Fibroblast of lung (primary cell): ENCODE data around the gene C21orf91. TPM values are rescaled to one million over a fixed set of nuclear protein-coding genes. Genes with fewer than 3 reads are reported as not detected.

Experiments used
- DNase-seq, 2 donors: peaks; one replicate each; pipeline versions ENCODE4 v3.0.0 to v3.0.0-alpha.2; 2010; ENCODE audit warnings: low read depth in 2 of 2
- H2AFZ ChIP-seq: 2 replicates; pipeline ENCODE4 v1.5.1; 2012; ENCODE audit warnings: low read length, control low read depth, inconsistent platforms
- H3K27ac ChIP-seq: 2 replicates; pipeline ENCODE4 v1.5.1; 2011; ENCODE audit warnings: low read length, control low read depth; ENCODE audit not compliant: insufficient read depth
- H3K27me3 ChIP-seq: 2 replicates; pipeline ENCODE4 v1.5.1; 2011; ENCODE audit warnings: mild to moderate bottlenecking, low read length; ENCODE audit not compliant: control insufficient read depth, insufficient read depth
- H3K36me3 ChIP-seq: 2 replicates; pipeline ENCODE4 v1.5.1; 2011; ENCODE audit warnings: low read length; ENCODE audit not compliant: control insufficient read depth, insufficient read depth
- H3K4me1 ChIP-seq: 2 replicates; pipeline ENCODE4 v1.5.1; 2011; ENCODE audit warnings: low read length; ENCODE audit not compliant: control insufficient read depth, insufficient read depth; ENCODE audit errors: extremely low read depth
- H3K4me2 ChIP-seq: 2 replicates; pipeline ENCODE4 v1.5.1; 2011; ENCODE audit warnings: low read length, control low read depth; ENCODE audit not compliant: insufficient read depth; ENCODE audit errors: extremely low read depth
- H3K4me3 ChIP-seq, 4 experiments: fragments of 200-600 bp in 1 of 4; sonication (generic) in 1 of 4; replicated peaks in 1 of 4; 2 replicates each; pipeline ENCODE4 v1.5.1; 2011 to 2016; ENCODE audit warnings: low read length in 4 of 4, low read depth in 3 of 4, mild to moderate bottlenecking in 3 of 4, control low read depth in 2 of 4, inconsistent platforms in 1 of 4, mixed read lengths in 1 of 4; ENCODE audit not compliant: insufficient read depth in 1 of 4; ENCODE audit errors: control extremely low read depth in 1 of 4
- H3K79me2 ChIP-seq: 2 replicates; pipeline ENCODE4 v1.5.1; 2012; ENCODE audit warnings: mild to moderate bottlenecking, low read length, inconsistent platforms; ENCODE audit not compliant: control insufficient read depth, insufficient read depth
- H3K9ac ChIP-seq: 2 replicates; pipeline ENCODE4 v1.5.1; 2011; ENCODE audit warnings: mild to moderate bottlenecking, low read length, control low read depth; ENCODE audit not compliant: insufficient read depth
- H3K9me3 ChIP-seq: 2 replicates; pipeline ENCODE4 v1.5.1; 2012; ENCODE audit warnings: low read depth, low read length; ENCODE audit not compliant: control insufficient read depth, insufficient read depth
- H4K20me1 ChIP-seq: 2 replicates; pipeline ENCODE4 v1.5.1; 2011; ENCODE audit warnings: low read length; ENCODE audit not compliant: control insufficient read depth, insufficient read depth; ENCODE audit errors: extremely low read depth
- EZH2 ChIP-seq: IDR thresholded peaks from 2 replicates; pipeline ENCODE4 v1.5.1; 2012; ENCODE audit warnings: low read length, control low read depth, mild to moderate bottlenecking; ENCODE audit errors: missing control alignments
- polyA plus RNA-seq, 2 donors: library from polyadenylated mRNA; depleted of rRNA in 1 of 2; stranded (reverse) in 1 of 2; unstranded in 1 of 2; fragments of >200 nt; gene quantifications; 2 replicates each; pipeline ENCODE4 v1.2.1, GENCODE V29; 2011 to 2012; ENCODE audit warnings: missing spikeins in 1 of 2
- total RNA-seq: library from RNA; depleted of rRNA; stranded (reverse); fragments of >200 nt; gene quantifications from 2 replicates; pipeline ENCODE4 v1.2.1, GENCODE V29; 2014
- TF ChIP-seq, protein P1 (sequence below), 2 donors: IDR thresholded peaks in 1 of 2; conservative IDR thresholded peaks in 1 of 2; 1 replicate in 1 of 2; 2 replicates in 1 of 2; pipeline ENCODE4 v1.5.1; 2011 to 2012; ENCODE audit warnings: low read length in 2 of 2, control low read depth in 1 of 2, inconsistent platforms in 1 of 2, low read depth in 1 of 2, mild to moderate bottlenecking in 1 of 2

The C21orf91 gene
- total and polyA plus RNA-seq, 2 donors (not counting 1 experiment from before 2014, with no cell fraction given) = 11.0 to 13.9 TPM

DNA sequence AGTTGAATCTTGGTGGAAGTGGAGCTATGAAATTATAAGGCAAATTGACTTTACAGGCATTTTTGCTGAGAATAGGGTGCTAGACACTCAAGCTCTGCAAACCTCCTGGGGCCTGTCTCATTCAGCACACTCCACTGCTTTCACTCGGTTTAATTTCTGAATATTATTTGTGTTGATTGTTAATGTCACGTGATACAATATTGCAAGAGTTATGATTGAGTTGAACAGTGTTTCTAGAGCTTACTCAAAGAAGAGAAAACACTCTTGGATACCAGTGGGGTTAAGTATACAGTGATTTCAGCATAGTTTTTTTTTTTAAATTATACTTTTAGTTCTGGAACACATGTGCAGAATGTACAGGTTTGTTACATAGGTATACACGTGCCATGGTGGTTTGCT lies 49.7 kb downstream of the C21orf91 start:
- TF ChIP-seq, protein P1, sequence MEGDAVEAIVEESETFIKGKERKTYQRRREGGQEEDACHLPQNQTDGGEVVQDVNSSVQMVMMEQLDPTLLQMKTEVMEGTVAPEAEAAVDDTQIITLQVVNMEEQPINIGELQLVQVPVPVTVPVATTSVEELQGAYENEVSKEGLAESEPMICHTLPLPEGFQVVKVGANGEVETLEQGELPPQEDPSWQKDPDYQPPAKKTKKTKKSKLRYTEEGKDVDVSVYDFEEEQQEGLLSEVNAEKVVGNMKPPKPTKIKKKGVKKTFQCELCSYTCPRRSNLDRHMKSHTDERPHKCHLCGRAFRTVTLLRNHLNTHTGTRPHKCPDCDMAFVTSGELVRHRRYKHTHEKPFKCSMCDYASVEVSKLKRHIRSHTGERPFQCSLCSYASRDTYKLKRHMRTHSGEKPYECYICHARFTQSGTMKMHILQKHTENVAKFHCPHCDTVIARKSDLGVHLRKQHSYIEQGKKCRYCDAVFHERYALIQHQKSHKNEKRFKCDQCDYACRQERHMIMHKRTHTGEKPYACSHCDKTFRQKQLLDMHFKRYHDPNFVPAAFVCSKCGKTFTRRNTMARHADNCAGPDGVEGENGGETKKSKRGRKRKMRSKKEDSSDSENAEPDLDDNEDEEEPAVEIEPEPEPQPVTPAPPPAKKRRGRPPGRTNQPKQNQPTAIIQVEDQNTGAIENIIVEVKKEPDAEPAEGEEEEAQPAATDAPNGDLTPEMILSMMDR (conservative IDR thresholded peaks at IDR 0.05 in 1 of 2, IDR thresholded peaks at IDR 0.05 in 1 of 2; ENCODE audit: low read depth in 1 of 2, low read length in 2 of 2) = no peak
- no peak for TF ChIP-seq EZH2
- Histone ChIP-seq H3K9me3 (no peaks in the 10 kb centered on the region), H3K4me2 (no peak overlapping the region), H3K27ac (no peak overlapping the region), H3K4me1 (no peaks in the 10 kb centered on the region), H4K20me1 (no peaks in the 10 kb centered on the region), H3K27me3 (no peaks in the 10 kb centered on the region), H3K4me3 (no peak overlapping the region), H3K9ac (no peak overlapping the region), H3K36me3 (no peaks in the 10 kb centered on the region), H3K79me2 (no peaks in the 10 kb centered on the region), H2AFZ (no peak overlapping the region)
- no peak for DNase-seq

DNA sequence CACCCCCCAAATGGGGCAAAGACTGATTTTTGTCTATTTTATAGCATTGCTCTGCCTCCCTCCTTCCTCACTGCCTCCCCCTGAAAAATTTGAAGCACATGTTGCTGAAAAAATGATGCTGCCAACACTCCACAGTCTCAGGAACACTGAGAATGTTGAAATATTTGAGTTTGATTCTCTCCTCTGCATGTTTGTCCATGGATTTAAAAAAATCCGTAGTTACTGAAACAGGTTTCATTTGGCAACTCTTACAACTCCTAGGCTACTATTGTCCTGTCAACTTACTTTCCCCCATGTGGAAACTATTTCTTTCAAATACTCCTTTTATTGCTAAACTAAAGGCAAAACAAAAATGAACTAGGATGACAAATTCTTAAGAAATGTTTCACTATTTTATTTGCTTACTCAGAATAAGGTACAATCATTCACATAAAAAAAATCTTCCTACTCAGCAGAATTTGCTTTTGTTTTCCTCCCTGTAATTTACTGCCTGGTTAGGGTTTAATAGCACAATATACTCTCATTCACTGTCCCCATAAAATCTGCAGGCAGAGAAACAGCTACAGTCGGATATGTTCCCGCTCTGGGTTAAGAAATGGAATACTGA lies 50.2 kb downstream of the C21orf91 start:
- no peaks in the 10 kb centered on the region for H3K27me3 ChIP-seq
- H3K27ac ChIP-seq = no peak overlapping the region
- no peaks in the 10 kb centered on the region for H3K4me1 ChIP-seq
- H2AFZ ChIP-seq = no peak overlapping the region
- no peaks in the 10 kb centered on the region for H3K36me3 ChIP-seq
- no peaks in the 10 kb centered on the region for H3K79me2 ChIP-seq
- no peak overlapping the region for H3K4me3 ChIP-seq
- H3K9ac ChIP-seq = no peak overlapping the region
- no peak overlapping the region for H3K4me2 ChIP-seq
- H3K9me3 ChIP-seq = no peaks in the 10 kb centered on the region
- TF ChIP-seq, protein P1 (conservative IDR thresholded peaks at IDR 0.05 in 1 of 2, IDR thresholded peaks at IDR 0.05 in 1 of 2; ENCODE audit: low read depth in 1 of 2, low read length in 2 of 2) = no peak
- TF ChIP-seq EZH2 = no peak
- no peak for DNase-seq
- H4K20me1 ChIP-seq = no peaks in the 10 kb centered on the region

DNA sequence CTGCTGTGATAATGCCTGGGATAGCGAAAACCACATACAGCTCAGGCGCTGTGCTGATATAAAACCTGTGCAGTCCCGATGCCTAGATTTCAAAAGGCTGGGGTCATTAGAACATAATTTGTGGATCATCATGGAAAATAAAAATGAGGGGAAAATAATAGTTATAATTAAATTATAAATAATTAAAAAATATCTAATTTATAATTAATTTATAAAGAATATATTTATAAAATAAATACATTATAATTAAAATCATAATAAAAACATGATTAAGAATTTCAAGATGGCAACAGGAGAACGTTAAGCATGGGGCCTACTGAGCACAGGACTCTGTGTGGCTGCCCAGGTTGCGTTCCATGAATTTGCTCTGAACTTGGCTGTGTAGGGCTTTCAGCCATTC lies 53.9 kb downstream of the C21orf91 start:
- H3K36me3 ChIP-seq = no peaks in the 10 kb centered on the region
- no peaks in the 10 kb centered on the region for H4K20me1 ChIP-seq
- H3K27me3 ChIP-seq = no peaks in the 10 kb centered on the region
- no peak overlapping the region for H3K4me3 ChIP-seq
- TF ChIP-seq, protein P1 (conservative IDR thresholded peaks at IDR 0.05 in 1 of 2, IDR thresholded peaks at IDR 0.05 in 1 of 2; ENCODE audit: low read depth in 1 of 2, low read length in 2 of 2) = no peak
- no peak for TF ChIP-seq EZH2
- no peaks in the 10 kb centered on the region for H3K9me3 ChIP-seq
- no peaks in the 10 kb centered on the region for H3K79me2 ChIP-seq
- no peak overlapping the region for H3K9ac ChIP-seq
- H3K4me2 ChIP-seq = no peak overlapping the region
- H3K4me1 ChIP-seq = no peaks in the 10 kb centered on the region
- no peak overlapping the region for H3K27ac ChIP-seq
- no peak for DNase-seq
- H2AFZ ChIP-seq = no peak overlapping the region
